GM10266 (cell line): Measurements from ENCODE around the gene TMEM163.

Experiments
- DNase-seq: peaks from one replicate; pipeline ENCODE4 v3.0.0; 2012; ENCODE audit errors: extremely low spot score
- TF ChIP-seq, protein P1 (sequence below): IDR thresholded peaks from 2 replicates; pipeline ENCODE4 v1.5.1; 2012; ENCODE audit warnings: mild to moderate bottlenecking, low read depth; ENCODE audit not compliant: control insufficient read depth, insufficient read depth; ENCODE audit errors: missing control alignments

Gene TMEM163

DNA sequence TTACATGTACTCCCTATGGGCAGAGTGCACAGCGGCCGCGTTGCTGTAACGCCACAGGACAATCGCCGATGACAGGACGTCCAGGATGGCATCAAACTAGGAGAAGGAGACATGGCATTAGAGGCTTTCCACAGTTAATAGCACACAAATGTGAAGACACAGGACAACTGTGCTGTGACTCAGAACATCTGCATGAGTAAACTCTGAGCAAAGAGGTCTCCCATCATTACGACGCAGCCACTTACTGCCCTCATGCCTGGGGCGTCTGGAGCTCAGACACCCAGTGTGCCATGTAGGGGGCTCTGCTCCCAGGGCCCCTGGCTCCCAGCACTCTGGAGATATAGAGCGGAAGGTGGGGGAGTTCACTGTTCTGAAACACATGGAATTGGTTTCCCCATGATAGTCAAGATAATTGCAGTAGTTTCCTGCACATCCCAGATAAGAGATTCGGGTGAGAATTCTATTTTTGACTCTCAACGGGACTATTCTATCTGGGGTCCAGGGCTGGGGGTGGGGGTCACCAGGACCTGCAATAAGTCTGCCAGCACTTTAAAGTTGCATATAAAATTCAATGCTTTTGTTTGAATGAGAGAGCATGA is 168.1 kb downstream of the TMEM163 start:
- DNase-seq: no peak
- TF ChIP-seq, protein P1, sequence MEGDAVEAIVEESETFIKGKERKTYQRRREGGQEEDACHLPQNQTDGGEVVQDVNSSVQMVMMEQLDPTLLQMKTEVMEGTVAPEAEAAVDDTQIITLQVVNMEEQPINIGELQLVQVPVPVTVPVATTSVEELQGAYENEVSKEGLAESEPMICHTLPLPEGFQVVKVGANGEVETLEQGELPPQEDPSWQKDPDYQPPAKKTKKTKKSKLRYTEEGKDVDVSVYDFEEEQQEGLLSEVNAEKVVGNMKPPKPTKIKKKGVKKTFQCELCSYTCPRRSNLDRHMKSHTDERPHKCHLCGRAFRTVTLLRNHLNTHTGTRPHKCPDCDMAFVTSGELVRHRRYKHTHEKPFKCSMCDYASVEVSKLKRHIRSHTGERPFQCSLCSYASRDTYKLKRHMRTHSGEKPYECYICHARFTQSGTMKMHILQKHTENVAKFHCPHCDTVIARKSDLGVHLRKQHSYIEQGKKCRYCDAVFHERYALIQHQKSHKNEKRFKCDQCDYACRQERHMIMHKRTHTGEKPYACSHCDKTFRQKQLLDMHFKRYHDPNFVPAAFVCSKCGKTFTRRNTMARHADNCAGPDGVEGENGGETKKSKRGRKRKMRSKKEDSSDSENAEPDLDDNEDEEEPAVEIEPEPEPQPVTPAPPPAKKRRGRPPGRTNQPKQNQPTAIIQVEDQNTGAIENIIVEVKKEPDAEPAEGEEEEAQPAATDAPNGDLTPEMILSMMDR: no peak

DNA sequence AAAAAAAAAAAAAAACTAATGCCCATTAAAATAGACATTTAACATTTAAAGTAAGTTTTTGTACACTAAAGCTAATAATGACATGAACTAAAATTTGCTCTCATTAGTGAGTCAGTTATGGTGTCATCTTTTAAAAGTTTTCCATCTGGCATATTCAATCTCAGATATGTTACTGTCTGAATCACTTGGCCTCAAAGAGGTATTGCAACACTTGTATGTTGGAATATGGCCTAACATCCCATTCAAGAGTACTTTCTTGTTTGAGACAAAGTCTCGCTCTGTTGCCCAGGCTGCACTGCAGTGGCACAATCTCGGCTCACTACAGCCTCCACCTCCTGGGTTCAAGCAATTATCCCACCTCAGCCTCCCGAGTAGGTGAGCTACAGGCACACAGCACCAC is 169.7 kb downstream of the TMEM163 start:
- TF ChIP-seq, protein P1: no peak
- no peak for DNase-seq

DNA sequence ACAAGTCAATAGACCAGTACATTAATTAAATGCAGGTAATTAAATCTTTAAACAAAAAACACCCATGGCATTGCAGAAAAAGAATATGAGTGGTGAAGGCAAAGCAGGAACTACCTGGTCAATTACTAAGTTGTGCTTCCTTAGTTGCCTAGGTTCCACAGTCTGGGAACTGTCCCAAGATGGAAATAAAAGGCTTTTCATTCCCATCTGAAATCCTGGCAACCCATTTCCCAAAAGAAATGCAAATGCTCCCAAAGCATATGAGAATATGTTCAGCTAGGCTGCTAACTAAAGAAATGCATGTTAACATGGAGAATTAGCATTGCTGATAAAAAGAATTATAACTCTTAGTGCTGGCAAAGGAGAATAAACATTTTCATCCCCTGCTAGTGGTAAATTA is 177.8 kb downstream of the TMEM163 start:
- DNase-seq: no peak
- TF ChIP-seq, protein P1: no peak

DNA sequence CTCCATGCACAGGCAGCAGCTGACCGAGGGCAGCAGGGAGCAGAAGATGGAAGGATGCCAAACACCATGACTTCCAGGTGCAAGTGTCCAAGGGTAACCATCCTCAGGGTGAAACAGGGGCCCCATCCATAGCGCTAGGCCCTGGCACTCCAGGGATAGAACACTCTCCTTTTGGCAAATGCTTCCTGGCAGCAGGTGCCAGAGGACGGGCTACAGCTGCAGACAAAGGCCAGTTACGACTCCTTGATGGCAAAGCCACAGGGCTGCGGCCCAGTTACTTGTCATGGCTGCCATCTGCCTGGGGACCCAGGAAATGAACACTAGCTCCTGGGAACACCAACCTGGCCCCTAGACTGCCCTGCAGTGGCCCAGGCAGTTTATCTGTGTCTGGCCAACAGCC is 178.8 kb downstream of the TMEM163 start:
- TF ChIP-seq, protein P1: no peak
- no peak for DNase-seq

DNA sequence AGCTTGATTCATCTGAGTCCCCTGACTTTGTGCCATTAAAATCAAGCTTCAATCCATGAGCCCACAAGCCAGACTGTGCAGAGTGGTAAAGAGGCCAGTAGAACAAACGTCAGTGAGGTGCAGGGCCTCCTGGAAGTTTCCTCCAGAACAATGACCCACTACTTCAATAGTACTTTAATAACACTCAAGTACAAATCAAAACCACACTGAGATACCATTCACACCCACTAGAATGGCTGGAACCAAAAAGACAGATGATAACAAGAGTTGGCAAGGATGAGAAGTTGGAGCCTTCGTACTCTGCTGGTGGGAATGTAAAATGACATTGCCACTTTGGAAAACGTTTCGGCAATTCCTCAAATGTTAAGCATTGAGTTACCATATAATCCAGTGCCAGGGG is 181.1 kb downstream of the TMEM163 start:
- no peak for DNase-seq
- TF ChIP-seq, protein P1: no peak

DNA sequence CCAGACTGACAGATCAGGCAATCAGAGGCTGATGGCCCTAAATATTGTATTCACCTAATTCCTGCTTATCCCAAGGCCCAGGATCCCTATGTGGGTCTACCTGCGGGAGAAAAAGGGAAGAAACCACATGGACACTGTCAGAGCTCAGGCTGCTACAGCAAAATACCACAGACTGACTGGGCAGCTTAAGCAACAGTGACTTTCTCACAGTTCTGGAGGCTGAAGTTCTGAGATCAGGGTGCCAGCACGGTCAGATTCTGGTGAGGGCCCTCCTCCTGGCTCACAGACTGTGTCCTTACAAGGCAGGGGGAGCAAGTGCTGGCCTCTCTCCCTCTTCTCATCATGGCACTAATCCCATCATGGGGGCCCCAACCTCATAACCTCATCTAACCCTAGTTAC is 181.7 kb downstream of the TMEM163 start:
- TF ChIP-seq, protein P1: no peak
- no peak for DNase-seq

DNA sequence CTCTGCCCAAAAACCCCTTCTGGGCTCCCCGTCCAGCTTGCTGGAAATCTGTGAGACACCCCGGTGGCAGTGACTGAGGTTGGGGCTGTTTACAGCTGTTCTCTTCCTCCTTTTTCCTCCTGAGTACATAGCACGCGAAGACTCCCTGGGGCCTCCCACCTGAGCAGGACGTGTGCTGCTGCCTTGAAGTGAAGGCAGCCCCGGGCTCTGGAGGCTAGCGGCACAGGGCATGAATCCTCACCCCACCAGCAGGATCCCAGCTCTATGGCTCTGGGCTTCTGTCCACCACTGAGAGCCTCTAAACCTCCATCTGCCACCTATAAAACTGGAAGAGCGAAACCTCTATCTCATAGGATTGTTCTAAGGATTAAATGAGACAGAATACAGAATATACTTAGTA is 182.5 kb downstream of the TMEM163 start:
- DNase-seq: no peak
- TF ChIP-seq, protein P1: no peak
